22Rv1 (cell line): Measurements from ENCODE around the gene CSNK1D.

Experiments
- H3K27ac ChIP-seq: fragments of 450-650 bp; 2 replicates; pipeline ENCODE4 v1.5.1; 2017
- ZFX ChIP-seq: fragments of 450-650 bp; IDR thresholded peaks from 2 replicates; pipeline ENCODE4 v1.6.1; 2017; ENCODE audit warnings: antibody characterized with exemption, borderline replicate concordance
- TF ChIP-seq, protein P1 (sequence below): fragments of 450-650 bp; IDR thresholded peaks from 2 replicates; pipeline ENCODE4 v1.5.1; 2017; ENCODE audit warnings: mild to moderate bottlenecking

CSNK1D gene

DNA sequence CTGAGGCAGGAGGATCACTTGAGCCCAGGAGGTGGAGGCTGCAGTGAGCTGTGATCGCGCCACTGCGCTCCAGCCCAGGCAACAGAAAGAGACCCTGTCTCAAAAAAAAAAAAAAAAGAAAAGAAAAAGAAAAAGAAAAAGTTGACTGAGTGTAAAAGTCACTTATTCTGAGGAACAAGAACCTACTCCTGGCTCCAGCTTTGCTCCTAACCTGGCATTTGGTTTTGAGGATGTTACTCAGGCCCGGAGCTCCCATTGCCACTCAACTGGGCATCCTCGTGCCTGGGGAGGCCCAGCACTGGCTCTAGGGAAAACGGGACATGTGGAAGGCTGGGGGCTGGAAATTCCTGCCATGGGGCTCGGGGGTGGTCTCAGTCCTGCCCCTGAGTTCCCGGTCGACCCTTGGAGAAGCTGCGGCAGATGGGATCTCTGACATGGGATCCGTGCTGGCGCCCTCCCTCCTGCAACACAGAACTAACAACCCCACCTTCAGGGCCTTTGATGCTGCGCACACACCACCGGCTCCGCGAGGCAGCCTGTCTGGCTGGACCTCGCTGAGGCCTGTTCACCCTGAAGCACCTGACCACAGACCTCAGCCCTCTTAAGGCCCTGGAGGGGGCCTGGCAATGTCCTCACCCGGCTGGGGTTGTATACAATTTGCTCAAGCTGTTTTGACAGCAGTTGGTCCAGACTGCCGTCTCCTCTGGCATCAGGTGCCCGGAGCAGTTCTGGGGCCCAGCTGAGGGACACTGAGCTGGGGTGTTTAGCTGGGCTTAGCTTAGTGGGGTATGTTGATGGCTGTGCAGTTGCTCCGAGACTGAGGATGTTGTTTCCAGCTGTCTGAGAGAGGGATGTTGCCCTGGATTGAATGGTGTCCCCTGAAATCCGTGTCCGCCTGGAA is 31.6 kb upstream of the CSNK1D start:
- H3K27ac ChIP-seq = no peak overlapping the region

DNA sequence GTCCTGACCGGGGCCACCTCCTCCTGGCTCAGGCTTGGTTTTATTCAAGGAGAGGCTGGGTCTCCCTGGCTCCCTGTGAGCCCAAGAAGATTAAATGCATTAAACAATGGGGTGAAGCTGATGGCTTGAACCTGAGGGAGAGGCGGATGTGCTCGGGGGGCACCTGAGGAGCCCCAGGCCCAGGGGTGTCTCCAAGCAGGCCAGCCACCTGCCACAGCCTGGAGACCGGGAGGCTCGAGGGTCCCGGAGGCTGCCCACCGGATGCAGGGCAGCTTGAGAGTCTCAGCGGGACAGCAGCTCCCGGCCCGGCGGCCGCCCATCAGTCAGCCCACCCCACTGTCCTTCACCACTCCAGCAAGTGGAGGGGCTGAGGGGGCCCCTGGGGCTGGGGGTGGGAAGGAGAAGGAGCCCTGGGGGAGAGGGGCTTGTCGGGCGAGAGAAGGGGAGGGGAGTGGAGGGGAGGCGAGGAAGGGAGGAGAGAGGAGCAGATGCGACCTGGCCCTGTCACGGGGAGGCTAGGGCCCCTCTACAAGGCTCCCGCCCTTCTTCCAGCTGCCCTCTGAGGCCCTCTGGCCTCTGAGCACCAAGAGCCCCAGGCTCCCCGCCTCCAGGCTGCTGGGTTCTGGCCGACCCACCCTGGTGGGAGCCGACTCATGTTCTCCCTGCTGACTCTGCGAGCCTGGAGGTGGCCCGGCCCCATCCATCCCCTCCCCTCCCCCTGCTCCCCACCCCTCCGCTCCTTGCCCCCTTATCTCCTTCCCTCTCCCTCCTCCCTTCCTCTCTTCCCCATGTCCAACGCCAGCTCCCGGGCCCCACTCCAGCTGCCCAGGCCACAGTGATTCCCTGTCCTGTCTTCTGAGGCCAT is 30.7 kb upstream of the CSNK1D start:
- H3K27ac ChIP-seq = no peak overlapping the region
- TF ChIP-seq ZFX = no peak
- TF ChIP-seq, protein P1, sequence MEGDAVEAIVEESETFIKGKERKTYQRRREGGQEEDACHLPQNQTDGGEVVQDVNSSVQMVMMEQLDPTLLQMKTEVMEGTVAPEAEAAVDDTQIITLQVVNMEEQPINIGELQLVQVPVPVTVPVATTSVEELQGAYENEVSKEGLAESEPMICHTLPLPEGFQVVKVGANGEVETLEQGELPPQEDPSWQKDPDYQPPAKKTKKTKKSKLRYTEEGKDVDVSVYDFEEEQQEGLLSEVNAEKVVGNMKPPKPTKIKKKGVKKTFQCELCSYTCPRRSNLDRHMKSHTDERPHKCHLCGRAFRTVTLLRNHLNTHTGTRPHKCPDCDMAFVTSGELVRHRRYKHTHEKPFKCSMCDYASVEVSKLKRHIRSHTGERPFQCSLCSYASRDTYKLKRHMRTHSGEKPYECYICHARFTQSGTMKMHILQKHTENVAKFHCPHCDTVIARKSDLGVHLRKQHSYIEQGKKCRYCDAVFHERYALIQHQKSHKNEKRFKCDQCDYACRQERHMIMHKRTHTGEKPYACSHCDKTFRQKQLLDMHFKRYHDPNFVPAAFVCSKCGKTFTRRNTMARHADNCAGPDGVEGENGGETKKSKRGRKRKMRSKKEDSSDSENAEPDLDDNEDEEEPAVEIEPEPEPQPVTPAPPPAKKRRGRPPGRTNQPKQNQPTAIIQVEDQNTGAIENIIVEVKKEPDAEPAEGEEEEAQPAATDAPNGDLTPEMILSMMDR = no peak

More for the DNA sequence above, 31.6 kb upstream of the CSNK1D start:
- TF ChIP-seq, protein P1 = no peak
- TF ChIP-seq ZFX = no peak

DNA sequence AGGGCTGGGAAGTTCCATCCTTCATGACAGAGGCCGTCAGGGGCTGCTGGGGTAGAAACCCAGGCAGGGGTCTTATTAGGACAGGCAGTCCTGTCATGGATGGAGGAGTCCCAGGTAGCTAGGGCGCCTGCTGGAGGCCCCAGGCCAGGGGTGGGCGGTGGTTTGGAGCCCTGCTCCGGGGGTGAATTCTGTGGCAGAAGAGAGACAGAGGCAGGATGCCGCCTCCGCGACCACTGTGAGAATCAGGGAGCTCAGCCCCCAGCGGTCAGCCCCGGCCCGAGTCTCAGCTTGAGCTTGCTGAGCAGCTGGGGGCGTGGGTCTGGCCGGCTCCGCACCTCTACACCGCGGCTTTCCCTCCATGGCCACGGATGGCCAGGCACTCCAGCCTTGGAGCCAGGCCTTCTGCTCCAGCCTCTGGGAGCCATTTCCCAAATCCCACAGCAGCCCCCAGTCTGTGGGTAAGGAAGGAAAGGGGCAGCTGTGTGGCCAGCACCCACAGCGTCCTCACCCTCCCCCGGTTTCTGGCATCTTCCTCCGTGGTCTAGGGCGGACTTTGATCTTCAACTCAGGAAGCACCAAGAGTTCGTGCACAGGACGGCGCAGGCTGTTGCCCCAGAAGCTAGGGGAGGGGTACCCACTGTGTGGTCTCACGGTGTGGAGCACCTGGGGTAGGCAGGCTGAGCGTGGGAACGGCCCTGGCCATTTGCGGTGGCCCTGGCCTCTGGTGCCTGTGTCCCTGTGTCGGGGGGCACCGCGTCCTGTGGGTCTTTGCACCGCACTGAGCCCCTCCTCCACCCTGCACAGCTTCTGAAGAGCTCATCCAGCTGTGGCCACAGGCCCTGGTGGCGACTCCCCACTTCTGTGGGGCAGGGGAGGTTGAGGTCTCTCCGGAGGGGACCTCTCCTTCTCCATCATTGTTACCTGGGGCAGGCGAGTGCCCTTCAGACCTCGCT is 29.8 kb upstream of the CSNK1D start:
- TF ChIP-seq ZFX = no peak
- TF ChIP-seq, protein P1 = no peak
- H3K27ac ChIP-seq = no peak overlapping the region

DNA sequence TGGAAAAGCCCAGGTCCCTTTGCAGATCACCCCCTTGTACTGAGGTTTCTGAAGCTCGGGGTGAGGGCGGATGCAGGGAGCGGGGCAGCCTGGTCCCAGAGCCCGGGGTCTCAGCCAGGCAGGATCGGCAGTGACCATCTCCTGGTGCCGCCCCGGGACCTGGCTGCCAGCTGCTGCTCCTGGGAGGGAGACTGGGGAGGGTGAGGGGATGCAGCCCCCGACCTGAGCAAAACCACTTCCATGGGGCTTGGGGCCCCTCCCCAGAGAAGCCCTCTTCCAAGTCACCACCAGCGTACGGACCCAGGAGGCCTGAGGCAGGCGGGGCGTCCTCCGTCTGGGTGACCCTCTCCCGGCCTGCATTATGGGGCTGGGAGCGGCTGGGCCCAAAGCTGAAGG is 29.1 kb upstream of the CSNK1D start:
- H3K27ac ChIP-seq = no peak overlapping the region
- TF ChIP-seq, protein P1 = no peak
- no peak for TF ChIP-seq ZFX

DNA sequence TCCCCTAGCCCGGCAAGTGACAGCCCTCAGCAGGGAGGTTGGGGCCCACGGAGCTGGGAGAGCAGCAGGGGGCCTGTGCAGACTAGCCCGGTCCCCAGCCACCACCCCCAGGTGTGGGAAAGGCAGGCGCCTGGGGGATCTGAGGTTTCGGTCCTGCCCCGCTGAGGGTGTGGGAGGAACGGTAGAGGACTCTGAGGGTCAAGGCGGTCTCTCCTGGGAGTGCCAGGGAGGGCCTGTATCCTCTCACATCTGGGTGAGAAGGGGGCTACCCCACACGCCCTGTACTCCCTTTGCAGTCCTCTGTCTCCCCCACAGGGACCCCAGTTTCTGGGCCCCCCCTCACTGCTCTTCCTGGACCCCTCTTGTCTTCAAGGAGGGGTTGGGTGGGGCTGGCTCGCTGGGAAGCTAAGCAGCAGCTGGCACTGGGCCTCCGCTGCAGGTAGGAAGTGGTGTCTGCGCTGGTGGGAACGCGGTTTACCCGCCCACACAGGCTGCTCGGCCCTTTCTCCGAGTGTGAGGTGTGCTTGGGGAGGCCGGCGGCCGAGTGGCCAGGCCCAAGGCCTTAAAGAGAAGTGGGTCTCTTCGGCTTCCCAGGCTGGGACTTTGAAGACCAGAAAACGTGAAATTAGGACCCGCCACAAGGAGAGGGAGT is 28.5 kb upstream of the CSNK1D start:
- TF ChIP-seq, protein P1 = no peak
- no peak for TF ChIP-seq ZFX
- no peak overlapping the region for H3K27ac ChIP-seq

DNA sequence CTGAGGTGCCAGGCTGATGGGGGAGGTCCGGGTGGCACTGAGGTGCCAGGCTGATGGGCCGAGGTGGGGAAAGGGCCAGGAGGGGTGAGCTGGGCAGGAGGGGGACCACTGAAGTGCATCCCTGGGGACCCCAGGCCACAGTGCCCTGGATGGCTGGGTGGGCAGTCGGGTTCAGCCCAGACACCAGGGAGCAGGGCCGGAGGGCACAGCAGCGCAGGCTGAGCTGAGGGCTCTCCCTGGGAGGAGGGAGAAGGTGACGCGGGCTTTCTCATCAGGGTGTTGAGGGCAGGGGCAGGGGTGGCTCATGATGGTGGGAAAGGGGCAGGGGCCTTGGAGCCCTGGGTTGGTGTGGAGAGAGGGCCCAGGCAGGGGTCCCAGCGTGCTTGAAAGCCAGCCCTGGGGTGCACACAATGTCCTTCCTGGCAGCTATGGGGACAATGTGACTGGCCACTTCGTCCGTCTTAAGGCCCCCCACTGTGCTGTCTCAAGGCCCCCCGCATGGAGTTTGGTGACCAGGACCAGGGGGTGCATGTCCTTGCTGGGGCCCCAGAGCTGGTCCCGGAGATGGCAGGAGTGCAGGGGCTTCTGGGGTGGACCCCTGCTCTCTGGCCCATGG is 27.9 kb upstream of the CSNK1D start:
- TF ChIP-seq ZFX = no peak
- TF ChIP-seq, protein P1 = no peak
- no peak overlapping the region for H3K27ac ChIP-seq
